Activated CD4-positive, alpha-beta T cell treated with anti-CD3 and anti-CD28 coated beads, Interleukin-2, amount 10 ng/mL, durations not matched to agents 7 days and 5 days (primary cell): Measurements from ENCODE around the gene SLC47A2. TPM values are rescaled to one million over a fixed set of nuclear protein-coding genes. Genes with fewer than 3 reads are reported as not detected.
A peak's percentile ranks its signal among the peaks of the same experiment; 100 is the strongest.

Source experiments
- CTCF ChIA-PET: fragments of 350-600 bp; sonication (Branson Sonifier 250); formaldehyde crosslinking; loops from one replicate; lab custom pipeline; 2021; ENCODE audit warnings: antibody characterized with exemption; lab: Charles Lee
- POLR2A ChIA-PET: fragments of 350-600 bp; sonication (Branson Sonifier 250); formaldehyde crosslinking; loops from one replicate; lab custom pipeline; 2021; ENCODE audit warnings: antibody characterized with exemption; lab: Charles Lee
- DNase-seq: peaks from one replicate; pipeline ENCODE4 v3.0.0-alpha.2; 2020
- H3K27ac Mint-ChIP-seq: one replicate; pipeline ENCODE4 v1.8.0; 2021; ENCODE audit warnings: mild to moderate bottlenecking, moderate library complexity, mixed read lengths
- H3K27me3 Mint-ChIP-seq: one replicate; pipeline ENCODE4 v1.8.0; 2021; ENCODE audit warnings: mixed read lengths
- H3K36me3 Mint-ChIP-seq: one replicate; pipeline ENCODE4 v1.8.0; 2021; ENCODE audit warnings: low read depth, mixed read lengths
- H3K4me1 Mint-ChIP-seq: one replicate; pipeline ENCODE4 v1.8.0; 2021; ENCODE audit warnings: mixed read lengths
- H3K4me3 Mint-ChIP-seq: one replicate; pipeline ENCODE4 v1.8.0; 2021; ENCODE audit warnings: mild to moderate bottlenecking, moderate library complexity, mixed read lengths
- H3K9me3 Mint-ChIP-seq: one replicate; pipeline ENCODE4 v1.8.0; 2021; ENCODE audit warnings: mixed read lengths
- total RNA-seq, 2 experiments: library from RNA; stranded (reverse); gene quantifications; one replicate each; pipeline ENCODE4 v1.2.3, GENCODE V29; 2021

Gene SLC47A2
- total RNA-seq, 2 experiments from 2014 or later = not detected

GRCh38 chr17:19731626-19732025 lies 15.2 kb upstream of the SLC47A2 start:
- POLR2A ChIA-PET = no interaction called here
- H3K27ac Mint-ChIP-seq = no peak overlapping the region

DNA sequence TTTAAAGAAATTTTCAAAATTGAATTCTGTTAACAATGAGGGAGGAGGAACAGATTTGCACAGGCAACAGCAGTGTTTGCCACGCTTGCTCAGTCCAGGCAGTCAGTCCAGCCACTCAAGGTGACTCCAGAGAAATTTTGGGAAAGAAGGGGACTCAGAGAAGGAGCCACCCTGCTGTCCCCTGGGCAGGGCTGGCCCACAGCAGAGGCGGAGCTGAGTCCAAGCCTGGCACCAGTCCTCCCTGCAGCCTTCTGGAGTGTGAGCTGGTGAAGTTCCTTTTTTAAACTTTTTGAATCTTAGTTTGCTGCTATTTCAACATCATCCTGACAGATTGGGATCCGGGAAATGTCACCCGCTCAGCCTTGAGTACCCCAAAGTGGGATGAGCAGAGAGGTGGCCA lies 14.5 kb upstream of the SLC47A2 start:
- Mint-ChIP-seq H3K4me1 (no peaks in the 10 kb centered on the region), H3K36me3 (no peaks in the 10 kb centered on the region), H3K9me3 (no peaks in the 10 kb centered on the region), H3K4me3 (no peak overlapping the region), H3K27me3 (no peaks in the 10 kb centered on the region), H3K27ac (no peak overlapping the region)
- POLR2A ChIA-PET = no interaction called here
- DNase-seq = no peak
- CTCF ChIA-PET = no interaction called here

More at GRCh38 chr17:19731626-19732025, 15.2 kb upstream of the SLC47A2 start:
- H3K4me3 Mint-ChIP-seq = no peak overlapping the region
- CTCF ChIA-PET = no interaction called here
- H3K9me3 Mint-ChIP-seq = no peaks in the 10 kb centered on the region
- no peaks in the 10 kb centered on the region for H3K36me3 Mint-ChIP-seq
- DNase-seq = no peak
- no peaks in the 10 kb centered on the region for H3K27me3 Mint-ChIP-seq
- no peaks in the 10 kb centered on the region for H3K4me1 Mint-ChIP-seq

GRCh38 chr17:19729900-19730299 lies 13.5 kb upstream of the SLC47A2 start:
- no peaks in the 10 kb centered on the region for H3K27me3 Mint-ChIP-seq
- H3K36me3 Mint-ChIP-seq = no peaks in the 10 kb centered on the region
- peak overlapping the region; percentile 46 for H3K27ac Mint-ChIP-seq
- H3K4me1 Mint-ChIP-seq = peaks cover 5% of the 10 kb centered on the region
- no peak for DNase-seq
- H3K9me3 Mint-ChIP-seq = no peaks in the 10 kb centered on the region
- H3K4me3 Mint-ChIP-seq = no peak overlapping the region
- ChIA-PET POLR2A (no interaction called here), CTCF (no interaction called here)

- Mint-ChIP-seq H3K36me3 (no peaks in the 10 kb centered on the region), H3K4me3 (no peak overlapping the region), H3K4me1 (peaks cover 10% of the 10 kb centered on the region), H3K9me3 (no peaks in the 10 kb centered on the region), H3K27ac (no peak overlapping the region), H3K27me3 (no peaks in the 10 kb centered on the region)
- no peak for DNase-seq
- ChIA-PET POLR2A (no interaction called here), CTCF (no interaction called here)
These were observed 11.7 kb upstream of the SLC47A2 start for GRCh38 chr17:19728084-19728495.

- DNase-seq = no peak
- Mint-ChIP-seq H3K4me1 (peaks cover 10% of the 10 kb centered on the region), H3K36me3 (no peaks in the 10 kb centered on the region), H3K27ac (no peak overlapping the region), H3K27me3 (no peaks in the 10 kb centered on the region), H3K4me3 (no peak overlapping the region), H3K9me3 (no peaks in the 10 kb centered on the region)
- ChIA-PET CTCF (no interaction called here), POLR2A (no interaction called here)
These were observed 11.2 kb upstream of the SLC47A2 start for GRCh38 chr17:19727501-19728078.

- Mint-ChIP-seq H3K4me3 (no peak overlapping the region), H3K9me3 (no peaks in the 10 kb centered on the region), H3K36me3 (no peaks in the 10 kb centered on the region), H3K27ac (no peak overlapping the region), H3K4me1 (peaks cover 10% of the 10 kb centered on the region), H3K27me3 (peaks cover 3% of the 10 kb centered on the region)
- CTCF ChIA-PET = interaction anchor here (1.1 kb wide), 1 partner anchor 17 kb away, joined by 4 read pairs; no protein-coding TSS in a partner anchor
- no peak for DNase-seq
- POLR2A ChIA-PET = no interaction called here
These were observed 10.4 kb upstream of the SLC47A2 start for GRCh38 chr17:19726631-19727376.

- Mint-ChIP-seq H3K27me3 (peaks cover 3% of the 10 kb centered on the region), H3K4me1 (peaks cover 10% of the 10 kb centered on the region), H3K9me3 (no peaks in the 10 kb centered on the region), H3K27ac (no peak overlapping the region), H3K36me3 (no peaks in the 10 kb centered on the region), H3K4me3 (no peak overlapping the region)
- ChIA-PET POLR2A (no interaction called here), CTCF (no interaction called here)
- DNase-seq = no peak
These were observed 9.1 kb upstream of the SLC47A2 start for GRCh38 chr17:19725486-19725885.

- Mint-ChIP-seq H3K4me3 (no peak overlapping the region), H3K27ac (no peak overlapping the region), H3K9me3 (no peaks in the 10 kb centered on the region), H3K27me3 (peaks cover 3% of the 10 kb centered on the region), H3K4me1 (peaks cover 10% of the 10 kb centered on the region), H3K36me3 (no peaks in the 10 kb centered on the region)
- ChIA-PET CTCF (no interaction called here), POLR2A (no interaction called here)
- DNase-seq = peak; percentile 24
These were observed 8.4 kb upstream of the SLC47A2 start for GRCh38 chr17:19724501-19725420.

GRCh38 chr17:19723964-19724363 lies 7.6 kb upstream of the SLC47A2 start:
- no peak for DNase-seq
- ChIA-PET POLR2A (no interaction called here), CTCF (no interaction called here)
- Mint-ChIP-seq H3K4me1 (peaks cover 10% of the 10 kb centered on the region), H3K27me3 (peaks cover 3% of the 10 kb centered on the region), H3K4me3 (no peak overlapping the region), H3K36me3 (no peaks in the 10 kb centered on the region), H3K27ac (peak overlapping the region; percentile 62), H3K9me3 (no peaks in the 10 kb centered on the region)

DNA sequence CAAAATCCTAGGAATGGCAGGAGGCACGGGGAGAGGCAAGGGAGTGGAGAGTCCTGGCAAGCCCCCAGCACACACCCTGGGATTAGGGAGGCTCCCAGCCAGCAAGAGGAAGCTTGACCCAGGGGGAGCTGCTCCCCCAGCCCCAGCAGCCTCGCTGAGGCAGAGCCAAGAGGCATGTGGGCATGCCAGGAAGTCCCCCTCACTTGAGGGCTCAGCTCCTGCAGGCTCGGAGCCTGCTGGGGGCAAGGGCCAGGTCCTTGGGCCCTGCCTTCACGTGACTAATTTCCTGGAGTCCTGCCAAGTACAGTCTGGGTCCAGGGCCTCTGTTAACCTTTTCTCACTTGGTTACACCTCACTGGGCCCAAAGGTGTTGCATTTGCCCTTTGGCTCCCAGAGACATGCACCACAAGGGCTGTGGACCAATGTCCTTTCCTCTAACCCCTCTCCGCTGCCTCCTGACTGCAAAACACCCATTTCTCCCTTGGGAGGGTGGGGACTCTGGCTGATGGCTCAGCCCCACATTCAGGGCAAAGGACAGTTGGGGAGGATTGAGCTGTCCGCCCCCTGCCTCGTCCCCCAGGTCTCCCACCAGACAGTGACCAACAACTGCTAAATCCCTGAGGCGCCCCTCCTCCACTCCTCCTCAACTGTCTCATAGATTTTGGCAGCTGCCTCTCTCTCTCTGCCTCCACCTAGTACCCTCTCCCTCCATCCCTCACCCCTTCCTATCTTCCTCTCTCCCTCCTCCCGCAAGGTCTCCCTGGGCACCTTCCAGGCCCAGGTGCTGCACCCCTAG lies 4.4 kb upstream of the SLC47A2 start:
- Mint-ChIP-seq H3K36me3 (no peaks in the 10 kb centered on the region), H3K4me3 (no peak overlapping the region), H3K9me3 (no peaks in the 10 kb centered on the region), H3K27me3 (peaks cover 3% of the 10 kb centered on the region), H3K4me1 (peaks cover 10% of the 10 kb centered on the region), H3K27ac (no peak overlapping the region)
- POLR2A ChIA-PET = no interaction called here
- DNase-seq = no peak
- CTCF ChIA-PET = interaction anchor here (0.6 kb wide), 1 partner anchor 71 kb away, joined by 3 read pairs; no protein-coding TSS in a partner anchor

DNA sequence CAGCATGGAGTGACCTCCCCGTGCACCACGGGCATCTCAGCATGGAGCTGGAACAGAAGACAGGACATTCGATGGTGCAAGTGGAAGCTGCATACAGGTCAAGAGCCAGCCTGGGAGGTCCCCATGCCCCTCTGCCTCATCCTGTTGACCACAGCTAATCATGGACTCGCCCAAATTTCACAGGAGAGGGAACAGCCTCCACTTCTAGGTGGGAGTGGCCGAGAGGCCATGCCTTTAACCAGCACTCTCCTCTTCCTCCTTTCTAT lies 3.8 kb upstream of the SLC47A2 start:
- peaks cover 3% of the 10 kb centered on the region for H3K27me3 Mint-ChIP-seq
- no peaks in the 10 kb centered on the region for H3K9me3 Mint-ChIP-seq
- ChIA-PET CTCF (no interaction called here), POLR2A (no interaction called here)
- peaks cover 7% of the 10 kb centered on the region for H3K4me1 Mint-ChIP-seq
- DNase-seq = no peak
- H3K36me3 Mint-ChIP-seq = no peaks in the 10 kb centered on the region
- no peak overlapping the region for H3K27ac Mint-ChIP-seq
- H3K4me3 Mint-ChIP-seq = no peak overlapping the region

DNA sequence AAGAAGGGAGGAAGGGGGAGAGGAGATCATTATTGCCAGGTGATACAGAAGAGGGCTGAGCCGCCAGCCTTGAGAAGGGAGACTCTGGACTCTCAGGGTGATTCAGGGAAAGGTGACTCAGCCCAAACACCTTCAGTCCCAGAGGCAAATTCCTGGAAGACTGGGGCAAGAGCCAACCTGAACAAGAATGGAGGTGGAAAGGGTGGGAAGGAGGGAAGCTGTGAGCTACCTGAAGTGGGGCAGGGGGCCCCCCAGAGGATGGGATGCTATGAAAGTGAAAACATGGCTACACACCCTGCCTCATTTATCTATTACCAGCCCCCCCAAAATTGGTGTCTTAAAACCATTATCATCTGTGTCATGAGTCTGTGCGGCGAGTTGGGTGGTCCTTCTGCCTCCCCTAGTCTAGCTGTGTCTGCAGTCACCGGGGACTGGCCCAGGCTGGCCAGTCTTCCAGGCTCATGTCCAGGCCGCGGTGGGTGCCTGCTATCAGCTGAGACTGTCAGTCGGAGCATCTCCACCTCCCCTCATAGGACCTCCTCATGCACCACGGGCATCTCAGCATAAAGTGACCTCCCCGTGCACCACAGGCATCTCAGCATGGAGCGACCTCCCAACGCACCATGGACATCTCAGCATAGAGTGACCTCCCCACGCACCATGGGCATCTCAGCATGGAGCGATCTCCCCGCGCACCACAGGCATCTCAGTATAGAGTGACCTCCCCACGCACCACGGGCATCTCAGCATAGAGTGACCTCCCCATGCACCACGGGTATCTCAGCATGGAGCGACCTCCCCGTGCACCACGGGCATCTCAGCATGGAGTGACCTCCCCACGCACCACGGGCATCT lies 3.2 kb upstream of the SLC47A2 start:
- peaks cover 3% of the 10 kb centered on the region for H3K27me3 Mint-ChIP-seq
- CTCF ChIA-PET = no interaction called here
- POLR2A ChIA-PET = no interaction called here
- peaks cover 3% of the 10 kb centered on the region for H3K4me1 Mint-ChIP-seq
- H3K4me3 Mint-ChIP-seq = no peak overlapping the region
- no peak for DNase-seq
- H3K36me3 Mint-ChIP-seq = no peaks in the 10 kb centered on the region
- no peak overlapping the region for H3K27ac Mint-ChIP-seq
- no peaks in the 10 kb centered on the region for H3K9me3 Mint-ChIP-seq
